Gastrocnemius medialis (tissue), 4 donors: ENCODE data around the gene THSD7B.

Experiments used
- CTCF ChIP-seq, 5 experiments: fragments of 450-650 bp in 3 of 5; fragments of 200-600 bp in 2 of 5; sonication (generic) in 2 of 5; IDR thresholded peaks in 4 of 5; conservative IDR thresholded peaks in 1 of 5; 1 replicate in 4 of 5; 2 replicates in 1 of 5; pipeline ENCODE4 v1.5.1; 2016 to 2019; ENCODE audit warnings: antibody characterized with exemption in 5 of 5, mild to moderate bottlenecking in 3 of 5, moderate library complexity in 3 of 5
- POLR2A ChIP-seq, 2 donors: fragments of 450-650 bp; IDR thresholded peaks; one replicate each; pipeline ENCODE4 v1.6.1; 2017; ENCODE audit warnings: antibody characterized with exemption in 2 of 2, mild to moderate bottlenecking in 2 of 2, moderate library complexity in 2 of 2

GRCh38 chr2:137187216-137187615 lies 421.9 kb downstream of the THSD7B start:
- TF ChIP-seq CTCF (IDR thresholded peaks at IDR 0.05 in 4 of 5, conservative IDR thresholded peaks at IDR 0.05 in 1 of 5) = no peak
- no peak for TF ChIP-seq POLR2A (IDR thresholded peaks at IDR 0.05)
